Stimulated activated naive B cell treated with anti-CD40 and anti-IgM and Interleukin-4, amounts not matched to agents 10 μg/mL and 1 μg/mL and 100 μg/mL, for 72 hours (primary cell): ENCODE results near the gene SGMS1.
A peak's percentile ranks its signal among the peaks of the same experiment; 100 is the strongest.

Experiments used
- ATAC-seq, 2 donors: fragments of 150-1000 bp; cut with Tn5 transposase; replicated peaks; 2 replicates each; pipeline ENCODE4 v1.10.0; 2021; ENCODE audit warnings: moderate library complexity in 1 of 2
- DNase-seq: peaks from one replicate; pipeline ENCODE4 v3.0.0; 2021
- H3K27ac Mint-ChIP-seq: one replicate; pipeline ENCODE4 v1.8.0; 2022; ENCODE audit warnings: mild to moderate bottlenecking, mixed read lengths
- H3K27me3 Mint-ChIP-seq, 2 donors: one replicate each; pipeline ENCODE4 v1.8.0; 2022; ENCODE audit warnings: mixed read lengths in 2 of 2
- H3K36me3 Mint-ChIP-seq, 2 donors: one replicate each; pipeline ENCODE4 v1.8.0; 2022; ENCODE audit warnings: mixed read lengths in 2 of 2, mild to moderate bottlenecking in 1 of 2
- H3K4me1 Mint-ChIP-seq, 2 donors: one replicate each; pipeline ENCODE4 v1.8.0; 2022; ENCODE audit warnings: mixed read lengths in 2 of 2, mild to moderate bottlenecking in 1 of 2
- H3K4me3 Mint-ChIP-seq, 2 donors: one replicate each; pipeline ENCODE4 v1.8.0; 2022; ENCODE audit warnings: mild to moderate bottlenecking in 2 of 2, mixed read lengths in 2 of 2, moderate library complexity in 1 of 2
- H3K9me3 Mint-ChIP-seq, 2 donors: one replicate each; pipeline ENCODE4 v1.8.0; 2022; ENCODE audit warnings: mixed read lengths in 2 of 2, mild to moderate bottlenecking in 1 of 2

SGMS1 gene

GRCh38 chr10:50393784-50394467 lies 229.8 kb downstream of the SGMS1 start:
- ATAC-seq (no peak), DNase-seq (no peak)
- Mint-ChIP-seq H3K4me1 (peaks cover 22 to 27% of the 10 kb centered on the region in 2 donors), H3K4me3 (no peak overlapping the region), H3K27me3 (no peaks in the 10 kb centered on the region), H3K9me3 (peaks cover 0 to 2% of the 10 kb centered on the region in 2 donors), H3K27ac (no peak overlapping the region), H3K36me3 (peaks cover 10 to 12% of the 10 kb centered on the region in 2 donors)

- ATAC-seq (no peak), DNase-seq (no peak)
- Mint-ChIP-seq H3K27ac (no peak overlapping the region), H3K27me3 (no peaks in the 10 kb centered on the region), H3K9me3 (peaks cover 0 to 2% of the 10 kb centered on the region in 2 donors), H3K4me1 (peaks cover 22 to 31% of the 10 kb centered on the region in 2 donors), H3K36me3 (peaks cover 10 to 12% of the 10 kb centered on the region in 2 donors), H3K4me3 (no peak overlapping the region)
These were observed 230.6 kb downstream of the SGMS1 start for GRCh38 chr10:50392966-50393718.

- Mint-ChIP-seq H3K9me3 (peaks cover 0 to 2% of the 10 kb centered on the region in 2 donors), H3K27ac (no peak overlapping the region), H3K36me3 (peaks cover 12% of the 10 kb centered on the region in 2 donors), H3K4me1 (peaks cover 27 to 36% of the 10 kb centered on the region in 2 donors), H3K27me3 (no peaks in the 10 kb centered on the region), H3K4me3 (no peak overlapping the region)
- no peak for DNase-seq
- no peak for ATAC-seq
These were observed 231.3 kb downstream of the SGMS1 start for GRCh38 chr10:50392426-50392825.

GRCh38 chr10:50390302-50390701 lies 233.5 kb downstream of the SGMS1 start:
- H3K9me3 Mint-ChIP-seq, result no peaks in the 10 kb centered on the region
- H3K36me3 Mint-ChIP-seq, result peaks cover 5 to 11% of the 10 kb centered on the region in 2 donors
- H3K4me3 Mint-ChIP-seq, result no peak overlapping the region
- ATAC-seq (no peak), DNase-seq (no peak)
- H3K4me1 Mint-ChIP-seq, result peaks cover 18 to 34% of the 10 kb centered on the region in 2 donors
- no peak overlapping the region for H3K27ac Mint-ChIP-seq
- H3K27me3 Mint-ChIP-seq, result no peaks in the 10 kb centered on the region

DNA sequence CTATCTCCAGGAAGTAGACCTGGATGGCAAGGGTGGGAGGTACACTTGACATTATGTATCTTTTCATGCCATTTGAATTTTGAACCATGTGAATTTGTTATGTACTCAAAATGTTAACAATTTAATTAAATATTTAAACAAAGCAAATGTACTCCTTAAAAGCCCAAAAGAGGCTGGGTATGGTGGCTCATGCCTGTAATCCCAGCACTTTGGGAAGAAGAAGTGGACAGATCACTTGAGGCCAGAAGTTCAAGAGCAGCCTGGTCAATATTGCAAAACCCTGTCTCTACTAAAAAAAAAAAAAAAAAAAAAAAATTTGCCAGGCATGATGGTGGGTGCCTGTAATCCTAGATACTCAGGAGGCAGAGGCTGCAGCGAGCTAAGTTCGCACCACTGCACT lies 235.6 kb downstream of the SGMS1 start:
- H3K36me3 Mint-ChIP-seq, result peaks cover 5 to 11% of the 10 kb centered on the region in 2 donors

DNA sequence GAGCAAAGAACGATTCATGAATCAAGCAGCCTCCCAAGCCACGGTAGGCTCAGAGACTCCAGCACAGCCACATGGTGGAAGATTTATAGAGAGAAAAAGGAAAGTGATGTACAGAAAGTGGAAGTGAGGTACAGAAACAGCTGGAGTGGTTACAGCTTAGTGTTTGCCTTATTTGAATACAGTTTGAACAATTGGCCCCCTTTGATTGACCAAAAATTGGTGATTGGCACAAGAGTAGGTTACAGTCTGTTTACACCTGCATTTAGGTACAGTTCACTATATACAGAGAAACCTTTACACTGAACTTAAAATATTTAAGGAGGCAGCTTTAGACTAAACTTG lies 236.1 kb downstream of the SGMS1 start:
- Mint-ChIP-seq H3K36me3 (peaks cover 5 to 9% of the 10 kb centered on the region in 2 donors), H3K9me3 (no peaks in the 10 kb centered on the region), H3K27me3 (no peaks in the 10 kb centered on the region), H3K27ac (peak overlapping the region; percentile 89), H3K4me3 (peak overlapping the region; percentile 1 to 29), H3K4me1 (peaks cover 24 to 43% of the 10 kb centered on the region in 2 donors)
- ATAC-seq, result peak; percentile 51 to 58
- no peak for DNase-seq

More for the DNA sequence above, 235.6 kb downstream of the SGMS1 start:
- no peak overlapping the region for H3K27ac Mint-ChIP-seq
- ATAC-seq (no peak), DNase-seq (no peak)
- no peaks in the 10 kb centered on the region for H3K9me3 Mint-ChIP-seq
- peaks cover 25 to 45% of the 10 kb centered on the region in 2 donors for H3K4me1 Mint-ChIP-seq
- H3K4me3 Mint-ChIP-seq, result no peak overlapping the region
- H3K27me3 Mint-ChIP-seq, result no peaks in the 10 kb centered on the region

GRCh38 chr10:50387007-50387731 lies 236.6 kb downstream of the SGMS1 start:
- DNase-seq, result no peak
- peaks cover 22 to 47% of the 10 kb centered on the region in 2 donors for H3K4me1 Mint-ChIP-seq
- peak overlapping the region in 1 of 2 donors; percentile 1 for H3K4me3 Mint-ChIP-seq
- no peaks in the 10 kb centered on the region for H3K9me3 Mint-ChIP-seq
- H3K27me3 Mint-ChIP-seq, result no peaks in the 10 kb centered on the region
- H3K27ac Mint-ChIP-seq, result no peak overlapping the region
- ATAC-seq, result no peak
- peaks cover 0 to 5% of the 10 kb centered on the region in 2 donors for H3K36me3 Mint-ChIP-seq

GRCh38 chr10:50385624-50386023 lies 238.1 kb downstream of the SGMS1 start:
- H3K4me1 Mint-ChIP-seq, result peaks cover 22 to 53% of the 10 kb centered on the region in 2 donors
- H3K4me3 Mint-ChIP-seq, result no peak overlapping the region
- H3K27me3 Mint-ChIP-seq, result no peaks in the 10 kb centered on the region
- ATAC-seq, result no peak
- H3K27ac Mint-ChIP-seq, result no peak overlapping the region
- no peak for DNase-seq
- peaks cover 0 to 5% of the 10 kb centered on the region in 2 donors for H3K36me3 Mint-ChIP-seq
- H3K9me3 Mint-ChIP-seq, result no peaks in the 10 kb centered on the region

- peaks cover 0 to 5% of the 10 kb centered on the region in 2 donors for H3K36me3 Mint-ChIP-seq
- no peaks in the 10 kb centered on the region for H3K9me3 Mint-ChIP-seq
- DNase-seq, result no peak
- no peak for ATAC-seq
- peaks cover 25 to 60% of the 10 kb centered on the region in 2 donors for H3K4me1 Mint-ChIP-seq
- no peak overlapping the region for H3K4me3 Mint-ChIP-seq
- no peaks in the 10 kb centered on the region for H3K27me3 Mint-ChIP-seq
- peak overlapping the region; percentile 37 for H3K27ac Mint-ChIP-seq
These were observed 238.9 kb downstream of the SGMS1 start for GRCh38 chr10:50384898-50385297.

DNA sequence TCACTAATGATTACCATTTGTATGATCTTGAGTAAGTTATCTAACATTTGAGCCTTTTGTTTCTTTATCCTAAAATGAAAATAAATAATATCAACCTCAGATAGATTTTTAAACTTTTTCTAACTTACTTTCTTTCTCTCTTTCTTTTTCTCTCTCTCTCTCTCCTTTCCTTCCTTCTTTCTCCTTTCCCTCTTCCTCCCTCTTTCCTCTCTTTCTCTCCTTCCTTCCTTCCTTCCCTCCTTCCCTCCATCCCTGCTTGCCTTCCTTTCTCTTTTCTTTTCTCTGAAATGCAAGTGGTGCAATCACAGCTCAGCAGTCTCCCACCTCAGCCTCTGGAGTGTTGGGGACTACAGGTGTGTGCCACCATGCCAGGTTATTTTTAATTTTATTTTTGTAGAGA lies 239.5 kb downstream of the SGMS1 start:
- DNase-seq, result no peak
- Mint-ChIP-seq H3K27me3 (no peaks in the 10 kb centered on the region), H3K27ac (no peak overlapping the region), H3K9me3 (no peaks in the 10 kb centered on the region), H3K4me1 (peaks cover 29 to 65% of the 10 kb centered on the region in 2 donors), H3K36me3 (peaks cover 0 to 5% of the 10 kb centered on the region in 2 donors), H3K4me3 (no peak overlapping the region)
- no peak for ATAC-seq

GRCh38 chr10:50382576-50383023 lies 241.2 kb downstream of the SGMS1 start:
- Mint-ChIP-seq H3K4me3 (no peak overlapping the region), H3K27ac (no peak overlapping the region)

DNA sequence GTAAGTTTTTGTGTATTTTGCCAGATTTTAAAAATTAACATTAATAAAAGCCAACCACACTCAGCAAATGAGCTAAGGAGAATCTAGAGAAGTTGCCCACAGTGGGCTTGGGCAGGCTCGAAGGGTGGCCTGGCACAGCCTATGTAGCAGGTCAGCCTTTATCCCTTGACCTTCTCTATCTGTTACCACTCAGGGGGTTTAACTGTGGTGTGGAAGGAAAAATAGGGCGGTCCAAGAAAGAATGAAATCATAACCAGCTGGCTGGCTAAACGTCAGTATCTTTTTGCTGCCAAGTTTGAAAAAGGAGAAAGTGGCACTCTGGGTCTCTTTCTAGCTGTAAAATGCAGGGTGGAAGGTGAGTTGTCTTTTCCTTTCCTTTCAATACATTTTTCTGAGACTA lies 242.1 kb downstream of the SGMS1 start:
- Mint-ChIP-seq H3K27me3 (no peaks in the 10 kb centered on the region), H3K36me3 (peaks cover 12 to 15% of the 10 kb centered on the region in 2 donors), H3K4me3 (no peak overlapping the region), H3K27ac (no peak overlapping the region), H3K9me3 (peaks cover 0 to 1% of the 10 kb centered on the region in 2 donors), H3K4me1 (peaks cover 22 to 57% of the 10 kb centered on the region in 2 donors)
- no peak for ATAC-seq
- DNase-seq, result no peak

More at GRCh38 chr10:50382576-50383023, 241.2 kb downstream of the SGMS1 start:
- Mint-ChIP-seq H3K27me3 (no peaks in the 10 kb centered on the region), H3K36me3 (peaks cover 7 to 8% of the 10 kb centered on the region in 2 donors), H3K4me1 (peaks cover 28 to 64% of the 10 kb centered on the region in 2 donors), H3K9me3 (peaks cover 0 to 1% of the 10 kb centered on the region in 2 donors)
- no peak for ATAC-seq
- no peak for DNase-seq

GRCh38 chr10:50379616-50380015 lies 244.1 kb downstream of the SGMS1 start:
- DNase-seq, result no peak
- H3K27ac Mint-ChIP-seq, result peak overlapping the region; percentile 52
- H3K36me3 Mint-ChIP-seq, result peaks cover 11 to 17% of the 10 kb centered on the region in 2 donors
- H3K27me3 Mint-ChIP-seq, result no peaks in the 10 kb centered on the region
- peaks cover 0 to 1% of the 10 kb centered on the region in 2 donors for H3K9me3 Mint-ChIP-seq
- H3K4me1 Mint-ChIP-seq, result peaks cover 13 to 38% of the 10 kb centered on the region in 2 donors
- peak in 1 of 2 donors; percentile 46 for ATAC-seq
- H3K4me3 Mint-ChIP-seq, result no peak overlapping the region

- Mint-ChIP-seq H3K27ac (no peak overlapping the region), H3K4me1 (peaks cover 14 to 30% of the 10 kb centered on the region in 2 donors), H3K36me3 (peaks cover 9 to 23% of the 10 kb centered on the region in 2 donors), H3K9me3 (peaks cover 0 to 1% of the 10 kb centered on the region in 2 donors), H3K27me3 (no peaks in the 10 kb centered on the region), H3K4me3 (no peak overlapping the region)
- DNase-seq (no peak), ATAC-seq (no peak)
These were observed 248.0 kb downstream of the SGMS1 start for GRCh38 chr10:50375745-50376144.
